Transverse colon (tissue), 3 donors: Measurements from ENCODE around the gene HCAR2.

Experiments used
- CTCF ChIP-seq, 5 experiments: fragments of 200-600 bp in 3 of 5; fragments of 450-650 bp in 2 of 5; sonication (generic) in 3 of 5; IDR thresholded peaks; 1 replicate in 2 of 5; 2 replicates in 3 of 5; pipeline ENCODE4 v1.5.1; 2016 to 2017; ENCODE audit warnings: antibody characterized with exemption in 5 of 5, inconsistent platforms in 3 of 5, mild to moderate bottlenecking in 2 of 5, moderate library complexity in 1 of 5
- EP300 ChIP-seq: sonication (generic); formaldehyde crosslinking; IDR thresholded peaks from one replicate; pipeline ENCODE4 v1.6.1; 2017; ENCODE audit warnings: antibody characterized with exemption, low read depth

- TF ChIP-seq EP300 (no peak), CTCF (IDR thresholded peaks at IDR 0.05) (no peak)
These were observed 40.9 kb upstream of the HCAR2 start for GRCh38 chr12:122743895-122744525.
